ENCODE measurements around the gene SSR3. TPM values are rescaled to one million over a fixed set of nuclear protein-coding genes. Genes with fewer than 3 reads are reported as not detected.

SSR3 gene
- total and polyA plus RNA-seq, 9 of the 15 experiments (the other 6 are each of a cell fraction or from before 2014, with no cell fraction given) = 104 to 464 (median 307) TPM

DNA sequence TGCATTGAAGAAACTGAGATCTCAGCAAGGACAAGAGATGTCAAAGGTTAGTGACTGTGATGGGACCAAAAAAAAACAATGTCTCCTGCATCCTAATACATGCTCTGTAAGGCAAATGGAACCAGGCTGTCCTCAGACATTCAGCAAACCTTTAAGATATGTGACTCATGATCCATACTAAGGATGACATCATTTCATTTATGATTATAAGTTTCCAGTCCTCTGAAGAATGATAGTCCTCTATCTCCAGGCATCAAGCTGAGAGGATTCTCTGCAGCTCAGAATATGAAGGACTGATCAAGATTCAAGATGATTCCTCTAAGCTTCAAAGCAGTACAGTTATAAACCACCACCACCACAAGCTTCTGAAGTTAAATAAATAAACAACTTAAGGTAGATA is 47.6 kb downstream of the SSR3 start:
- FAIRE-seq = peak; percentile 49
- Histone ChIP-seq H3K4me2 (ENCODE audit: insufficient read depth, low read length) (no peak overlapping the region), H3K9me3 (replicated peaks; ENCODE audit: control insufficient read depth, insufficient read depth, low read depth, low read length) (no peaks in the 10 kb centered on the region), H2AFZ (ENCODE audit: low read depth, low read length) (no peak overlapping the region), H3K4me1 (replicated peaks in 1 of 2; ENCODE audit: control insufficient read depth in 2 of 2, insufficient read depth in 2 of 2, low read length in 2 of 2) (peaks cover 0 to 2% of the 10 kb centered on the region in 2 experiments; a peak in 1 of 5 replicates), H3K27me3 (ENCODE audit: control insufficient read depth in 2 of 2, insufficient read depth in 2 of 2, low read length in 2 of 2) (no peaks in the 10 kb centered on the region; a peak in 1 of 5 replicates), H3K36me3 (ENCODE audit: control insufficient read depth, insufficient read depth, low read length) (no peaks in the 10 kb centered on the region), H4K20me1 (replicated peaks; ENCODE audit: control insufficient read depth, insufficient read depth, low read length) (no peaks in the 10 kb centered on the region), H3K9me1 (ENCODE audit: control insufficient read depth, insufficient read depth, low read length) (no peaks in the 10 kb centered on the region), H3K9ac (ENCODE audit: insufficient read depth in 1 of 2, low read depth in 2 of 2, low read length in 2 of 2) (no peak overlapping the region), H3K79me2 (ENCODE audit: control insufficient read depth, insufficient read depth, low read length) (no peaks in the 10 kb centered on the region), H3K4me3 (no peak overlapping the region), H3K27ac (ENCODE audit: extremely low read depth, low read depth, low read length) (no peak overlapping the region)
- ChIA-PET CTCF (ENCODE audit: low intra/inter-chr PET ratio) (interaction anchor here (1.7 kb wide), 1 partner anchor 357 kb away, joined by 5 read pairs; no protein-coding TSS in a partner anchor), POLR2A (interaction anchor here (0.6 kb wide), 1 partner anchor 63 kb away, joined by 3 read pairs; no protein-coding TSS in a partner anchor)
- BruUV-seq (replicated peaks) = no TSS peak
- DNase-seq (ENCODE audit: extremely low read depth in 1 of 4, low spot score in 3 of 4) = no peak
- ATAC-seq = no peak
- TF ChIP-seq NCOA6 (IDR thresholded peaks at IDR 0.05) = no peak
- peak; percentile 37; the same call in 1 of the 2 replicates for TF ChIP-seq ATF7 (IDR thresholded peaks at IDR 0.05)
- peak; percentile 66 for TF ChIP-seq FOSL1 (tag; conservative IDR thresholded peaks at IDR 0.05)
- TF ChIP-seq ATF3 (IDR thresholded peaks at IDR 0.05) = peak; percentile 76
- no peak for TF ChIP-seq ATF3 (CRISPR knock-in tag; conservative IDR thresholded peaks at IDR 0.05)
- in situ Hi-C loops (cut with MboI) (loop anchor here (25.0 kb wide), 1 partner anchor 345 kb away; no protein-coding TSS in a partner anchor), intact Hi-C loops (cut with micrococcal nuclease) (loop anchor here (5.0 to 10.0 kb wide), 3 partner anchors 122 to 510 kb away; no protein-coding TSS in a partner anchor)

GRCh38 chr3:156498307-156498706 is 56.6 kb downstream of the SSR3 start:
- Histone ChIP-seq H3K4me2 (ENCODE audit: insufficient read depth, low read length) (no peak overlapping the region), H2AFZ (ENCODE audit: low read depth, low read length) (no peak overlapping the region), H3K9ac (ENCODE audit: insufficient read depth in 1 of 2, low read depth in 2 of 2, low read length in 2 of 2) (no peak overlapping the region), H3K9me3 (replicated peaks; ENCODE audit: control insufficient read depth, insufficient read depth, low read depth, low read length) (0 out of 2 replicates have a peak, but pooled peaks cover 2% of the 10 kb centered on the region), H3K27ac (ENCODE audit: extremely low read depth, low read depth, low read length) (no peak overlapping the region), H4K20me1 (replicated peaks; ENCODE audit: control insufficient read depth, insufficient read depth, low read length) (no peaks in the 10 kb centered on the region), H3K9me1 (ENCODE audit: control insufficient read depth, insufficient read depth, low read length) (no peaks in the 10 kb centered on the region), H3K4me3 (no peak overlapping the region), H3K4me1 (replicated peaks in 1 of 2; ENCODE audit: control insufficient read depth in 2 of 2, insufficient read depth in 2 of 2, low read length in 2 of 2) (no peaks in the 10 kb centered on the region), H3K27me3 (ENCODE audit: control insufficient read depth in 2 of 2, insufficient read depth in 2 of 2, low read length in 2 of 2) (no peaks in the 10 kb centered on the region), H3K36me3 (ENCODE audit: control insufficient read depth, insufficient read depth, low read length) (no peaks in the 10 kb centered on the region), H3K79me2 (ENCODE audit: control insufficient read depth, insufficient read depth, low read length) (no peaks in the 10 kb centered on the region)
- no peak for ATAC-seq
- 5% methylated on average over 5 of the region's 5 CpGs for WGBS (ENCODE audit: insufficient coverage, low coverage, missing lambda C conversion rate)
- no peak for FAIRE-seq
- ChIA-PET POLR2A (interaction anchor here (0.7 kb wide), 1 partner anchor 30 kb away, joined by 3 read pairs; no protein-coding TSS in a partner anchor), CTCF (ENCODE audit: low intra/inter-chr PET ratio) (no interaction called here)
- intact Hi-C loops (cut with micrococcal nuclease) = no loop called here
- no peak for DNase-seq (ENCODE audit: extremely low read depth in 1 of 4, low spot score in 3 of 4)
- no TSS peak for BruUV-seq (replicated peaks)
- in situ Hi-C loops (cut with MboI) = no loop called here
- TF ChIP-seq ZNF311 (CRISPR knock-in tag; IDR thresholded peaks at IDR 0.05) (no peak), ZBTB26 (CRISPR knock-in tag; IDR thresholded peaks at IDR 0.05) (no peak), TRIM28 (IDR thresholded peaks at IDR 0.05) (peak; percentile 47; the same call in 1 of the 2 replicates), ZNF431 (CRISPR knock-in tag; IDR thresholded peaks at IDR 0.05) (peak; percentile 99), POLR3G (IDR thresholded peaks at IDR 0.05; ENCODE audit: extremely low read depth, insufficient read length, insufficient replicate concordance) (no peak)
- TF ChIP-seq, protein P1, sequence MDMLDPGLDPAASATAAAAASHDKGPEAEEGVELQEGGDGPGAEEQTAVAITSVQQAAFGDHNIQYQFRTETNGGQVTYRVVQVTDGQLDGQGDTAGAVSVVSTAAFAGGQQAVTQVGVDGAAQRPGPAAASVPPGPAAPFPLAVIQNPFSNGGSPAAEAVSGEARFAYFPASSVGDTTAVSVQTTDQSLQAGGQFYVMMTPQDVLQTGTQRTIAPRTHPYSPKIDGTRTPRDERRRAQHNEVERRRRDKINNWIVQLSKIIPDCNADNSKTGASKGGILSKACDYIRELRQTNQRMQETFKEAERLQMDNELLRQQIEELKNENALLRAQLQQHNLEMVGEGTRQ (CRISPR knock-in tag; IDR thresholded peaks at IDR 0.05) = no peak
- TF ChIP-seq, protein P2, sequence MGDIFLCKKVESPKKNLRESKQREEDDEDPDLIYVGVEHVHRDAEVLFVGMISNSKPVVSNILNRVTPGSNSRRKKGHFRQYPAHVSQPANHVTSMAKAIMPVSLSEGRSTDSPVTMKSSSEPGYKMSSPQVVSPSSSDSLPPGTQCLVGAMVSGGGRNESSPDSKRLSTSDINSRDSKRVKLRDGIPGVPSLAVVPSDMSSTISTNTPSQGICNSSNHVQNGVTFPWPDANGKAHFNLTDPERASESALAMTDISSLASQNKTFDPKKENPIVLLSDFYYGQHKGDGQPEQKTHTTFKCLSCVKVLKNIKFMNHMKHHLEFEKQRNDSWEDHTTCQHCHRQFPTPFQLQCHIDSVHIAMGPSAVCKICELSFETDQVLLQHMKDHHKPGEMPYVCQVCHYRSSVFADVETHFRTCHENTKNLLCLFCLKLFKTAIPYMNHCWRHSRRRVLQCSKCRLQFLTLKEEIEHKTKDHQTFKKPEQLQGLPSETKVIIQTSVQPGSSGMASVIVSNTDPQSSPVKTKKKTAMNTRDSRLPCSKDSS (IDR thresholded peaks at IDR 0.05; ENCODE audit: low read depth, partially characterized antibody) = peak; percentile 50
